ENCODE results near the gene PSMG3. TPM values are rescaled to one million over a fixed set of nuclear protein-coding genes. Genes with fewer than 3 reads are reported as not detected.
"Not testable (repeated sequence)": the region's sequence is repeated elsewhere in the genome, so short reads cannot be mapped to it uniquely, and the experiment has no call there.

PSMG3 gene
- polyA plus RNA-seq, 2 donors = 66.9 to 72.3 TPM

DNA sequence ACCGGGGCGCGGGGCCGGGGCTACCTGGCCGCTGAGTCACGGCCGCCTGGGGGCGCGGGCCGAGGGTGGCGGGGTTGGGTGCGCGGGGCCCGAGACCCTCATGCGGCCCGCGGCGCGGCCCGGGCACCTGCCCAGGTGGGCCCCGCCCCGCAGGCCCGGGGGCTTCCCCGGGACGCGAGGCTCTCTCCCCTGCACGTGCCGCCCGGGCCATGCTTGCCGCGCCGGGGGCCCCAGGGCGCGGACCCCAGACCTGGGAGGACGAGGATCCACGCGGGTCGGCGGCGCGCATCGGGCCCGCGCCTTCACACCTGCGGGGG lies 38.9 kb downstream of the PSMG3 start:
- peak overlapping the region; percentile 97 to 100 for H3K27ac ChIP-seq (ENCODE audit: low read depth in 2 of 2, low read length in 1 of 2)
- WGBS, 2 donors = 0 to 1% methylated on average over 13 to 45 of the region's 45 CpGs
- H3K36me3 ChIP-seq (ENCODE audit: control insufficient read depth in 2 of 2, insufficient read depth in 2 of 2, low read length in 1 of 2) = peaks cover 0 to 3% of the 10 kb centered on the region in 2 donors
- H3K4me3 ChIP-seq (ENCODE audit: low read depth in 1 of 2, low read length in 2 of 2) = peak overlapping the region; percentile 79 to 93
- H3K4me1 ChIP-seq (ENCODE audit: control insufficient read depth in 2 of 2, insufficient read depth in 2 of 2, low read length in 1 of 2) = peaks cover 12 to 26% of the 10 kb centered on the region in 2 donors
- H3K27me3 ChIP-seq (ENCODE audit: control insufficient read depth in 1 of 2, insufficient read depth in 2 of 2, low read length in 2 of 2) = no peaks in the 10 kb centered on the region
- no peaks in the 10 kb centered on the region for H3K9me3 ChIP-seq (ENCODE audit: control insufficient read depth in 2 of 2, insufficient read depth in 1 of 2, low read depth in 1 of 2, low read length in 1 of 2)

GRCh38 chr7:1529383-1530116 lies 40.3 kb downstream of the PSMG3 start:
- Histone ChIP-seq H3K9me3 (ENCODE audit: control insufficient read depth in 2 of 2, insufficient read depth in 1 of 2, low read depth in 1 of 2, low read length in 1 of 2) (no peaks in the 10 kb centered on the region), H3K27ac (ENCODE audit: low read depth in 2 of 2, low read length in 1 of 2) (no peak overlapping the region), H3K27me3 (ENCODE audit: control insufficient read depth in 1 of 2, insufficient read depth in 2 of 2, low read length in 2 of 2) (no peaks in the 10 kb centered on the region), H3K36me3 (ENCODE audit: control insufficient read depth in 2 of 2, insufficient read depth in 2 of 2, low read length in 1 of 2) (no peaks in the 10 kb centered on the region), H3K4me1 (ENCODE audit: control insufficient read depth in 2 of 2, insufficient read depth in 2 of 2, low read length in 1 of 2) (peaks cover 11 to 25% of the 10 kb centered on the region in 2 donors), H3K4me3 (ENCODE audit: low read depth in 1 of 2, low read length in 2 of 2) (no peak overlapping the region)
- WGBS, 2 donors = 73 to 75% methylated on average over 21 of the region's 21 CpGs

- no peaks in the 10 kb centered on the region for H3K36me3 ChIP-seq (ENCODE audit: control insufficient read depth in 2 of 2, insufficient read depth in 2 of 2, low read length in 1 of 2)
- H3K27me3 ChIP-seq (ENCODE audit: control insufficient read depth in 1 of 2, insufficient read depth in 2 of 2, low read length in 2 of 2) = no peaks in the 10 kb centered on the region
- H3K9me3 ChIP-seq (ENCODE audit: control insufficient read depth in 2 of 2, insufficient read depth in 1 of 2, low read depth in 1 of 2, low read length in 1 of 2) = no peaks in the 10 kb centered on the region
- WGBS, 2 donors = 38 to 43% methylated on average over 6 of the region's 6 CpGs
- H3K27ac ChIP-seq (ENCODE audit: low read depth in 2 of 2, low read length in 1 of 2) = no peak overlapping the region
- no peak overlapping the region for H3K4me3 ChIP-seq (ENCODE audit: low read depth in 1 of 2, low read length in 2 of 2)
- H3K4me1 ChIP-seq (ENCODE audit: control insufficient read depth in 2 of 2, insufficient read depth in 2 of 2, low read length in 1 of 2) = peaks cover 0 to 4% of the 10 kb centered on the region in 2 donors
Observed at GRCh38 chr7:1526271-1526754, 43.5 kb downstream of the PSMG3 start.

DNA sequence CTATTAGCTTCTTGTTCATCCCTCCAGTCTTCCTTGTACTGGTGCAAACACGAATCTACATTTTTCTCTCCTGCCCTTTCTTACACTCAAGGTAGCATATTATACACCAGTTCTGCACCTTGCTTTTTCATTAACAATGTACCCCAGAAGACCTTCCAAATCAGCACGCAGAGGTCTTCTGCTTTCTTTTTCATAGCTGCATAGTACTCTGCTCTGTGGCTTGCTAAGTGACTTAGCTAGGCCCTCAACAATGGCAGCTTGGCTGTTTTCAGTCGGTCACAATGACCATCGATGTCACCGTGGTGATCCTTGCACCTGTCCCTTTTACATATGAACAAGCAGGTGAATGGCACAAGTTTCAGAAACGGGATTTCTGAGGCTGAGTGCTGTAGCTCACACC lies 44.4 kb downstream of the PSMG3 start:
- WGBS, 2 donors = 91 to 92% methylated on average over 6 of the region's 6 CpGs
- Histone ChIP-seq H3K27ac (ENCODE audit: low read depth in 2 of 2, low read length in 1 of 2) (no peak overlapping the region), H3K4me3 (ENCODE audit: low read depth in 1 of 2, low read length in 2 of 2) (no peak overlapping the region), H3K4me1 (ENCODE audit: control insufficient read depth in 2 of 2, insufficient read depth in 2 of 2, low read length in 1 of 2) (peaks cover 0 to 3% of the 10 kb centered on the region in 2 donors), H3K36me3 (ENCODE audit: control insufficient read depth in 2 of 2, insufficient read depth in 2 of 2, low read length in 1 of 2) (no peaks in the 10 kb centered on the region), H3K9me3 (ENCODE audit: control insufficient read depth in 2 of 2, insufficient read depth in 1 of 2, low read depth in 1 of 2, low read length in 1 of 2) (no peaks in the 10 kb centered on the region), H3K27me3 (ENCODE audit: control insufficient read depth in 1 of 2, insufficient read depth in 2 of 2, low read length in 2 of 2) (no peaks in the 10 kb centered on the region)

DNA sequence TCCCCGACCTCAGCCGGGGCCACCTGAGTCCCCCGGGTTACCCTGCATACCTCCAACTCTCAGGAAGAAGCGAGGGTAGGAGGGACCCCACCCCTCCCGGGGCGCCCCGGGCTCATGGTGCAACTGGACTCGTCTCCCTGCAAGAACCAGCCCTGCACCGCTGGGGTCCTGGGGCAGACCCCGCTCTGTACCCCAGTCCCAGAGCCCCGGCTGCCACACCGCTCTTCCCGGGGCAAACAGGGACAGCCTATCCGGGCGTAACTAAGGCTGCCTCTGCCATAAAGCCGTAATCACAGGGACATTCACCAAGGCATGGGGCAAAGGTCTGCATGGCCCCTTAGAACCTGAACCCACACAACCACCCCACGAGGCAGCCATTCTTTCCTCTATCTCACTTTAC lies 46.0 kb downstream of the PSMG3 start:
- 65 to 81% methylated on average over 17 of the region's 17 CpGs for WGBS, 2 donors
- Histone ChIP-seq H3K27me3 (ENCODE audit: control insufficient read depth in 1 of 2, insufficient read depth in 2 of 2, low read length in 2 of 2) (no peaks in the 10 kb centered on the region), H3K4me1 (ENCODE audit: control insufficient read depth in 2 of 2, insufficient read depth in 2 of 2, low read length in 1 of 2) (peaks cover 0 to 3% of the 10 kb centered on the region in 2 donors), H3K36me3 (ENCODE audit: control insufficient read depth in 2 of 2, insufficient read depth in 2 of 2, low read length in 1 of 2) (no peaks in the 10 kb centered on the region), H3K4me3 (ENCODE audit: low read depth in 1 of 2, low read length in 2 of 2) (no peak overlapping the region), H3K9me3 (ENCODE audit: control insufficient read depth in 2 of 2, insufficient read depth in 1 of 2, low read depth in 1 of 2, low read length in 1 of 2) (no peaks in the 10 kb centered on the region), H3K27ac (ENCODE audit: low read depth in 2 of 2, low read length in 1 of 2) (no peak overlapping the region)

- Histone ChIP-seq H3K36me3 (ENCODE audit: control insufficient read depth in 2 of 2, insufficient read depth in 2 of 2, low read length in 1 of 2) (no peaks in the 10 kb centered on the region), H3K4me1 (ENCODE audit: control insufficient read depth in 2 of 2, insufficient read depth in 2 of 2, low read length in 1 of 2) (peaks cover 0 to 3% of the 10 kb centered on the region in 2 donors), H3K4me3 (ENCODE audit: low read depth in 1 of 2, low read length in 2 of 2) (no peak overlapping the region), H3K27ac (ENCODE audit: low read depth in 2 of 2, low read length in 1 of 2) (no peak overlapping the region), H3K27me3 (ENCODE audit: control insufficient read depth in 1 of 2, insufficient read depth in 2 of 2, low read length in 2 of 2) (no peaks in the 10 kb centered on the region), H3K9me3 (ENCODE audit: control insufficient read depth in 2 of 2, insufficient read depth in 1 of 2, low read depth in 1 of 2, low read length in 1 of 2) (no peaks in the 10 kb centered on the region)
- 26 to 34% methylated on average over 13 of the region's 13 CpGs for WGBS, 2 donors
Observed at GRCh38 chr7:1523208-1523607, 46.6 kb downstream of the PSMG3 start.

GRCh38 chr7:1521456-1521855 lies 48.4 kb downstream of the PSMG3 start:
- H3K9me3 ChIP-seq (ENCODE audit: control insufficient read depth in 2 of 2, insufficient read depth in 1 of 2, low read depth in 1 of 2, low read length in 1 of 2) = no peaks in the 10 kb centered on the region
- H3K27me3 ChIP-seq (ENCODE audit: control insufficient read depth in 1 of 2, insufficient read depth in 2 of 2, low read length in 2 of 2) = no peaks in the 10 kb centered on the region
- WGBS, 2 donors = 81 to 86% methylated on average over 11 of the region's 11 CpGs
- H3K27ac ChIP-seq (ENCODE audit: low read depth in 2 of 2, low read length in 1 of 2) = no peak overlapping the region
- H3K4me1 ChIP-seq (ENCODE audit: control insufficient read depth in 2 of 2, insufficient read depth in 2 of 2, low read length in 1 of 2) = peaks cover 0 to 3% of the 10 kb centered on the region in 2 donors
- no peaks in the 10 kb centered on the region for H3K36me3 ChIP-seq (ENCODE audit: control insufficient read depth in 2 of 2, insufficient read depth in 2 of 2, low read length in 1 of 2)
- no peak overlapping the region for H3K4me3 ChIP-seq (ENCODE audit: low read depth in 1 of 2, low read length in 2 of 2)

DNA sequence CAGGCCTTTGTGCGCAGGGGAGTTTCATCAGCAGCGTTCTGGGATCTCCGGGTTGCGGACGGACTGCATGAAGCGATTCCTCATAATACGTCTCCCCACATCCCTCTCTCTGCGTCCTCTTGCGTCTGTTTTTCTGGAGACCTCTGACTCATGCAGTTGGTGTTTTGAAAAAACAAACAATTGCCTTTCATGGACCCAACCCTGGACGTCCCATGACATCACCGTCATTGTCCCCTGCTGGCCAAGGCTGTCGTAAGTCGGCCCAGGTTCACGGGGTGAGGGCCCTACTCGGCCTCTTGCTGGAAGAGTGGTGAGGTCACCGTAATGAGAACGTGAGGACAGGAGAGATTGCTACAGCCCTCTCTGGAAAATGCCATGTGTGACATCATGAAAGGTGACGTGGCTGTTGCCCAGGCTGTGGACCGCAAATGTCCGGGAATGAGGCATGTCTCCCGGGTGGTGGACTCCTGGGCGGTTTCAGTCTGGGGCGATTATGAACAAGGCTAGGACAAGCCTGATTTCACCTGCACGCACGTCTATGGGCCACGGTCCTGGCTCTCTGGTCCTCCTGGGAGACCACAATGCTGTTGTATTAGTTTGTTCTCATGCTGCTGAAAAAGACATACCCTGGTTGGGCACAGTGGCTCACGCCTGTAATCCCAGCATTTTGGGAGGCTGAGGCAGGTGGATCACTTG lies 49.1 kb downstream of the PSMG3 start:
- H3K36me3 ChIP-seq (ENCODE audit: control insufficient read depth in 2 of 2, insufficient read depth in 2 of 2, low read length in 1 of 2) = no peaks in the 10 kb centered on the region
- H3K27me3 ChIP-seq (ENCODE audit: control insufficient read depth in 1 of 2, insufficient read depth in 2 of 2, low read length in 2 of 2) = no peaks in the 10 kb centered on the region
- H3K4me1 ChIP-seq (ENCODE audit: control insufficient read depth in 2 of 2, insufficient read depth in 2 of 2, low read length in 1 of 2) = peaks cover 0 to 3% of the 10 kb centered on the region in 2 donors
- no peak overlapping the region for H3K4me3 ChIP-seq (ENCODE audit: low read depth in 1 of 2, low read length in 2 of 2)
- H3K9me3 ChIP-seq (ENCODE audit: control insufficient read depth in 2 of 2, insufficient read depth in 1 of 2, low read depth in 1 of 2, low read length in 1 of 2) = no peaks in the 10 kb centered on the region
- WGBS, 2 donors = 78% methylated on average over 27 of the region's 27 CpGs
- H3K27ac ChIP-seq (ENCODE audit: low read depth in 2 of 2, low read length in 1 of 2) = no peak overlapping the region

- not testable (repeated sequence) for H3K9me3 ChIP-seq (ENCODE audit: control insufficient read depth in 2 of 2, insufficient read depth in 1 of 2, low read depth in 1 of 2, low read length in 1 of 2); H3K27ac ChIP-seq (ENCODE audit: low read depth in 2 of 2, low read length in 1 of 2); H3K36me3 ChIP-seq (ENCODE audit: control insufficient read depth in 2 of 2, insufficient read depth in 2 of 2, low read length in 1 of 2); H3K4me1 ChIP-seq (ENCODE audit: control insufficient read depth in 2 of 2, insufficient read depth in 2 of 2, low read length in 1 of 2); H3K27me3 ChIP-seq (ENCODE audit: control insufficient read depth in 1 of 2, insufficient read depth in 2 of 2, low read length in 2 of 2); H3K4me3 ChIP-seq (ENCODE audit: low read depth in 1 of 2, low read length in 2 of 2)
- WGBS, 2 donors = 91 to 93% methylated on average over 12 of the region's 12 CpGs
Observed at GRCh38 chr7:1519322-1519922, 50.4 kb downstream of the PSMG3 start.

Data from esophagus (tissue), 2 donors.